K562 (cell line): ENCODE results near the gene GNAI2. TPM values are rescaled to one million over a fixed set of nuclear protein-coding genes. Genes with fewer than 3 reads are reported as not detected.

ENCODE experiments used
- ATAC-seq: fragments of 200-7000 bp; cut with Tn5 transposase; 3 replicates; pipeline ENCODE4 v1.9.1; 2020; ENCODE audit warnings: moderate library complexity
- BruUV-seq: library from RNA; stranded (reverse); fragments of 400-500 nt; replicated peaks from 2 replicates; lab custom pipeline; 2021; lab: Mats Ljungman, UMichigan
- CTCF ChIA-PET: fragments of 300-600 bp; formaldehyde crosslinking; extraction: SDS; loops from one replicate; lab custom pipeline; 2021; ENCODE audit warnings: low intra/inter-chr PET ratio; lab: Yijun Ruan, JAX
- POLR2A ChIA-PET: fragments of 300-600, 350-650 bp; sonication (Branson Sonifier 250); formaldehyde crosslinking; extraction: SDS; loops from one replicate; lab custom pipeline; 2021; ENCODE audit warnings: antibody characterized with exemption, inconsistent platforms; lab: Yijun Ruan, JAX
- DNase-seq, 4 experiments: peaks; one replicate each; pipeline versions ENCODE4 v3.0.0 to v3.0.0-alpha.2; 2011 to 2018; ENCODE audit warnings: low spot score in 3 of 4, mixed read lengths in 3 of 4; ENCODE audit errors: extremely low read depth in 1 of 4
- FAIRE-seq: peaks from 2 replicates; lab custom pipeline; 2011; peaks lifted over from hg19 to GRCh38; lab: Jason Lieb, UNC
- H2AFZ ChIP-seq: 2 replicates; pipeline ENCODE4 v1.6.0; 2011; ENCODE audit warnings: low read depth, low read length, control low read depth, inconsistent platforms
- H3K27ac ChIP-seq: fragments of 200-600 bp; 3 replicates; pipeline ENCODE4 v1.8.0; 2011; ENCODE audit warnings: low read depth, mild to moderate bottlenecking, control low read depth, inconsistent platforms, low read length, moderate library complexity, mixed read lengths; ENCODE audit errors: extremely low read depth
- H3K27me3 ChIP-seq, 2 experiments: fragments of 300-600 bp in 1 of 2; 2 replicates in 1 of 2; 3 replicates in 1 of 2; pipeline versions ENCODE4 v1.6.0 to v1.8.0; 2011; ENCODE audit warnings: inconsistent platforms in 2 of 2, low read length in 2 of 2, mild to moderate bottlenecking in 1 of 2, mixed read lengths in 1 of 2, moderate library complexity in 1 of 2; ENCODE audit not compliant: control insufficient read depth in 2 of 2, insufficient read depth in 2 of 2
- H3K36me3 ChIP-seq: fragments of 300-600 bp; 3 replicates; pipeline ENCODE4 v1.8.0; 2011; ENCODE audit warnings: mild to moderate bottlenecking, low read length, inconsistent platforms; ENCODE audit not compliant: control insufficient read depth, insufficient read depth
- H3K4me1 ChIP-seq, 2 experiments: fragments of 200-600 bp in 1 of 2; replicated peaks in 1 of 2; 2 replicates in 1 of 2; 3 replicates in 1 of 2; pipeline versions ENCODE4 v1.5.1 to v1.8.0; 2011; ENCODE audit warnings: inconsistent platforms in 2 of 2, low read length in 2 of 2, mild to moderate bottlenecking in 1 of 2, mixed read lengths in 1 of 2, moderate library complexity in 1 of 2; ENCODE audit not compliant: control insufficient read depth in 2 of 2, insufficient read depth in 2 of 2
- H3K4me2 ChIP-seq: 2 replicates; pipeline ENCODE4 v1.6.1; 2011; ENCODE audit warnings: low read length, control low read depth, inconsistent platforms, mixed read lengths; ENCODE audit not compliant: insufficient read depth
- H3K4me3 ChIP-seq: fragments of 200-600 bp; sonication (generic), shearing (Covaris generic); 2 replicates; pipeline ENCODE4 v1.5.1; 2016; ENCODE audit warnings: control low read depth, inconsistent platforms
- H3K79me2 ChIP-seq: fragments of 200-600 bp; 3 replicates; pipeline ENCODE4 v1.8.0; 2011; ENCODE audit warnings: low read length, inconsistent platforms; ENCODE audit not compliant: control insufficient read depth, insufficient read depth
- H3K9ac ChIP-seq, 2 experiments: 2 replicates each; pipeline versions ENCODE4 v1.6.0 to v1.6.1; 2011; ENCODE audit warnings: low read depth in 2 of 2, low read length in 2 of 2, control low read depth in 1 of 2, inconsistent platforms in 1 of 2, mild to moderate bottlenecking in 1 of 2, mixed read lengths in 1 of 2; ENCODE audit not compliant: insufficient read depth in 1 of 2
- H3K9me1 ChIP-seq: one replicate; pipeline ENCODE4 v1.6.0; 2011; ENCODE audit warnings: inconsistent platforms, mild to moderate bottlenecking, low read length, moderate library complexity; ENCODE audit not compliant: control insufficient read depth, insufficient read depth
- H3K9me3 ChIP-seq: replicated peaks from 2 replicates; pipeline ENCODE4 v1.5.1; 2011; ENCODE audit warnings: low read depth, low read length, inconsistent platforms; ENCODE audit not compliant: control insufficient read depth, insufficient read depth
- H4K20me1 ChIP-seq: replicated peaks from 2 replicates; pipeline ENCODE4 v1.6.1; 2011; ENCODE audit warnings: low read length, inconsistent platforms, mixed read lengths; ENCODE audit not compliant: control insufficient read depth, insufficient read depth
- ATF7 ChIP-seq: fragments of 450-650 bp; IDR thresholded peaks from 2 replicates; pipeline ENCODE4 v1.7.1; 2014; ENCODE audit warnings: mild to moderate bottlenecking, moderate library complexity
- CBX8 ChIP-seq: fragments of 200-600 bp; sonication (generic); IDR thresholded peaks from 2 replicates; pipeline ENCODE4 v1.6.1; 2012; ENCODE audit warnings: borderline replicate concordance, mixed run types, low read depth, mild to moderate bottlenecking, moderate library complexity, mixed read lengths, low read length, control low read depth, inconsistent platforms; ENCODE audit not compliant: poor library complexity, severe bottlenecking; ENCODE audit errors: extremely low read depth
- DEAF1 ChIP-seq: fragments of 450-650 bp; formaldehyde crosslinking; IDR thresholded peaks from 2 replicates; pipeline ENCODE4 v1.4.0; 2020; ENCODE audit warnings: mild to moderate bottlenecking, moderate library complexity
- ESRRA ChIP-seq: fragments of 450-650 bp; IDR thresholded peaks from 2 replicates; pipeline ENCODE4 v1.6.1; 2014; ENCODE audit warnings: low read depth, mild to moderate bottlenecking, moderate library complexity, borderline replicate concordance
- HDAC2 ChIP-seq: fragments of 450-650 bp; IDR thresholded peaks from 2 replicates; pipeline ENCODE4 v1.6.1; 2016; ENCODE audit warnings: mild to moderate bottlenecking
- HES1 ChIP-seq: fragments of 450-650 bp; IDR thresholded peaks from 2 replicates; pipeline ENCODE4 v1.6.1; 2016; ENCODE audit warnings: low read depth, mild to moderate bottlenecking, moderate library complexity
- MAX ChIP-seq: sonication (generic); formaldehyde crosslinking; IDR thresholded peaks from 2 replicates; pipeline ENCODE4 v1.9.0; 2022; ENCODE audit warnings: mild to moderate bottlenecking, missing genetic modification reagents
- NRF1 ChIP-seq, 2 experiments: fragments of 450-650 bp; IDR thresholded peaks in 1 of 2; conservative IDR thresholded peaks in 1 of 2; 2 replicates each; pipeline ENCODE4 v1.6.1; 2014; ENCODE audit warnings: mild to moderate bottlenecking in 2 of 2
- SAFB ChIP-seq: fragments of 200-400 bp; formaldehyde crosslinking; IDR thresholded peaks from 2 replicates; pipeline ENCODE4 v1.6.1; 2017; ENCODE audit warnings: low read depth, low read length, borderline replicate concordance
- SP1 ChIP-seq: sonication (generic); formaldehyde crosslinking; IDR thresholded peaks from 2 replicates; pipeline ENCODE4 v1.8.1; 2022; ENCODE audit warnings: mild to moderate bottlenecking, missing genetic modification reagents
- USF2 ChIP-seq: sonication (generic); formaldehyde crosslinking; IDR thresholded peaks from 2 replicates; pipeline ENCODE4 v1.5.0; 2020; ENCODE audit warnings: missing genetic modification reagents
- ZBTB33 ChIP-seq: sonication (generic); formaldehyde crosslinking; IDR thresholded peaks from 2 replicates; pipeline ENCODE4 v1.8.1; 2023; ENCODE audit warnings: mild to moderate bottlenecking, missing genetic modification reagents
- ZNF766 ChIP-seq: fragments of 200-800 bp; sonication (Bioruptor generic); conservative IDR thresholded peaks from 2 replicates; pipeline ENCODE4 v1.6.1; 2016; ENCODE audit warnings: missing genetic modification characterization, missing compliant biosample characterization
- WGBS: fragments of 100-300 bp; shearing (Covaris generic); methylation state at CpG from one replicate; pipeline ENCODE4 v1.1.6; 2016; ENCODE audit warnings: low coverage, mixed read lengths; ENCODE audit not compliant: insufficient coverage; ENCODE audit errors: missing lambda C conversion rate; 5-methylcytosine and 5-hydroxymethylcytosine counted together
- in situ Hi-C: fragments of 300-500 bp; cut with MboI; formaldehyde crosslinking; loops from 4 replicates; pipeline ENCODE4 v1.15.0; 2018; ENCODE audit warnings: inconsistent platforms, mixed read lengths
- intact Hi-C: fragments of 100-400 bp; cut with micrococcal nuclease; formaldehyde crosslinking; loops from 2 replicates; pipeline ENCODE4 v1.14.2; 2022
- polyA plus RNA-seq, 8 experiments: library from polyadenylated mRNA; depleted of rRNA in 4 of 8; stranded (reverse) in 5 of 8; unstranded in 3 of 8; fragments of >200 nt; fragmentation: Nextera tagmentation in 2 of 8; fragmentation: Illumina TruSeq in 1 of 8; extraction: Ambion mirVana in 2 of 8; extraction: Trizol in 1 of 8; gene quantifications; 2 replicates each; pipeline versions ENCODE4 v1.2.1 to v1.2.3, GENCODE V29; 2011 to 2014; ENCODE audit warnings: inconsistent platforms in 1 of 8, missing spikeins in 1 of 8
- total RNA-seq, 7 experiments: library from RNA; depleted of rRNA in 6 of 7; stranded (reverse); fragments of >200 nt in 6 of 7; fragmentation: Illumina TruSeq in 2 of 7; extraction: Trizol in 2 of 7; gene quantifications; 2 replicates each; pipeline versions ENCODE4 v1.2.1 to v1.2.3, GENCODE V29; 2011 to 2021; ENCODE audit warnings: low replicate concordance in 1 of 7

GNAI2 gene
- total and polyA plus RNA-seq, 9 of the 15 experiments (the other 6 are each of a cell fraction or from before 2014, with no cell fraction given) = 1.1 to 72.2 (median 42.7) TPM

GRCh38 chr3:50194128-50194902 is 41.7 kb upstream of the GNAI2 start:
- no peaks in the 10 kb centered on the region; the same call in 1 of the 2 replicates for H4K20me1 ChIP-seq
- DNase-seq (peak; percentile 81 to 86 (median 84)), FAIRE-seq (peak; percentile 78), ATAC-seq (peak; percentile 94)
- 0 out of 4 replicates have a peak overlapping the region, but pooled peaks of 1 of the 2 experiments have one; percentile 2 for H3K9ac ChIP-seq
- no peak overlapping the region for H3K27ac ChIP-seq
- intact Hi-C loops = loop anchor here (1.0 kb wide), 2 partner anchors 28 to 32 kb away; no protein-coding TSS in a partner anchor
- peaks cover 2 to 29% of the 10 kb centered on the region in 2 experiments; a peak in 2 of 5 replicates for H3K4me1 ChIP-seq
- ChIA-PET CTCF (interaction anchor here (0.7 to 4.9 kb wide), 7 partner anchors 29 to 79 kb away, joined by 3 to 91 read pairs (median 5); no protein-coding TSS in a partner anchor), POLR2A (interaction anchor here (0.5 to 0.9 kb wide), 6 partner anchors 32 to 89 kb away, joined by 3 to 4 read pairs (median 3); no protein-coding TSS in a partner anchor)
- H3K4me2 ChIP-seq = peak overlapping the region; percentile 89
- in situ Hi-C loops = loop anchor here (5.0 kb wide), 2 partner anchors 33 to 78 kb away; no protein-coding TSS in a partner anchor
- peaks cover 0 to 15% of the 10 kb centered on the region in 2 experiments; a peak in 2 of 5 replicates for H3K27me3 ChIP-seq
- H3K9me3 ChIP-seq = no peaks in the 10 kb centered on the region
- 6% methylated on average over 44 of the region's 70 CpGs for WGBS
- no peaks in the 10 kb centered on the region for H3K36me3 ChIP-seq
- peak overlapping the region; percentile 26; the same call in 1 of the 2 replicates for H3K4me3 ChIP-seq
- H3K9me1 ChIP-seq = no peaks in the 10 kb centered on the region
- no peaks in the 10 kb centered on the region for H3K79me2 ChIP-seq
- BruUV-seq = no TSS peak
- H2AFZ ChIP-seq = peak overlapping the region; percentile 85
- no peak for TF ChIP-seq HES1
- no peak for TF ChIP-seq USF2 (CRISPR knock-in tag)
- peak; percentile 81 for TF ChIP-seq MAX (CRISPR knock-in tag)
- peak; percentile 69; the same call in 1 of the 2 replicates for TF ChIP-seq SP1 (CRISPR knock-in tag)
- TF ChIP-seq ATF7 = peak; percentile 50; the same call in 1 of the 2 replicates
- TF ChIP-seq DEAF1 = peak; percentile 91
- TF ChIP-seq CBX8 = no peak
- TF ChIP-seq ZNF766 (CRISPR knock-in tag) = no peak
- 0 out of 2 replicates have a peak, but pooled peaks have one; percentile 21 for TF ChIP-seq ESRRA
- 0 out of 2 replicates have a peak, but pooled peaks have one; percentile 29 for TF ChIP-seq HDAC2
- peak; percentile 67 for TF ChIP-seq ZBTB33 (CRISPR knock-in tag)
- 0 out of 2 replicates have a peak, but pooled peaks have one; percentile 31 for TF ChIP-seq SAFB
- TF ChIP-seq NRF1 (conservative IDR thresholded peaks at IDR 0.05 in 1 of 2, IDR thresholded peaks at IDR 0.05 in 1 of 2) = peak in 1 of 2 experiments; percentile 35; a peak in 2 of 4 replicates
